DND-41 (cell line): Measurements from ENCODE around the gene ACAP3.

Experiments
- ATAC-seq: fragments of 200-7000 bp; cut with Tn5 transposase; 3 replicates; pipeline ENCODE4 v1.9.1; 2021; ENCODE audit warnings: low read depth; ENCODE audit not compliant: insufficient read depth
- DNase-seq: peaks from one replicate; pipeline ENCODE4 v3.0.0-alpha.2; 2020
- H2AFZ ChIP-seq: 2 replicates; pipeline ENCODE4 v1.6.0; 2012; ENCODE audit warnings: low read depth, low read length
- H3K27ac ChIP-seq: 2 replicates; pipeline ENCODE4 v1.5.1; 2012; ENCODE audit warnings: low read length, inconsistent platforms
- H3K27me3 ChIP-seq: fragments of 200-600 bp; sonication (generic); 2 replicates; pipeline ENCODE4 v1.6.0; 2012; ENCODE audit warnings: low read length, mild to moderate bottlenecking, inconsistent platforms; ENCODE audit not compliant: insufficient read depth, poor library complexity
- H3K36me3 ChIP-seq: 2 replicates; pipeline ENCODE4 v1.5.1; 2012; ENCODE audit warnings: low read length, inconsistent platforms; ENCODE audit not compliant: insufficient read depth
- H3K4me1 ChIP-seq: 2 replicates; pipeline ENCODE4 v1.5.1; 2012; ENCODE audit warnings: mild to moderate bottlenecking, low read length; ENCODE audit not compliant: insufficient read depth
- H3K4me2 ChIP-seq: 2 replicates; pipeline ENCODE4 v1.6.0; 2012; ENCODE audit warnings: mild to moderate bottlenecking, moderate library complexity, low read length, inconsistent platforms; ENCODE audit not compliant: insufficient read depth
- H3K4me3 ChIP-seq, 2 experiments: fragments of 200-600 bp in 1 of 2; shearing (Covaris generic) in 1 of 2; 2 replicates each; pipeline ENCODE4 v1.5.1; 2012 to 2016; ENCODE audit warnings: inconsistent platforms in 2 of 2, low read length in 2 of 2, mild to moderate bottlenecking in 2 of 2, low read depth in 1 of 2, moderate library complexity in 1 of 2
- H3K79me2 ChIP-seq: 2 replicates; pipeline ENCODE4 v1.6.0; 2012; ENCODE audit warnings: low read length, inconsistent platforms; ENCODE audit not compliant: insufficient read depth
- H3K9ac ChIP-seq: 2 replicates; pipeline ENCODE4 v1.6.0; 2012; ENCODE audit warnings: low read depth, mild to moderate bottlenecking, inconsistent platforms, low read length, moderate library complexity
- H3K9me3 ChIP-seq: 2 replicates; pipeline ENCODE4 v1.5.1; 2012; ENCODE audit warnings: low read length, moderate library complexity, mild to moderate bottlenecking, inconsistent platforms; ENCODE audit not compliant: insufficient read depth, severe bottlenecking
- H4K20me1 ChIP-seq: 2 replicates; pipeline ENCODE4 v1.6.0; 2012; ENCODE audit warnings: low read length; ENCODE audit not compliant: insufficient read depth
- EZH2 ChIP-seq: IDR thresholded peaks from 3 replicates; pipeline ENCODE4 v1.6.1; 2012; ENCODE audit warnings: borderline replicate concordance, low read depth, mild to moderate bottlenecking, moderate library complexity, low read length, inconsistent platforms; ENCODE audit not compliant: severe bottlenecking
- TF ChIP-seq, protein P1 (sequence below): IDR thresholded peaks from 2 replicates; pipeline ENCODE4 v1.5.1; 2012; ENCODE audit warnings: borderline replicate concordance, low read length, moderate library complexity, mild to moderate bottlenecking; ENCODE audit not compliant: poor library complexity, severe bottlenecking; ENCODE audit errors: extremely low read depth

Gene ACAP3

DNA sequence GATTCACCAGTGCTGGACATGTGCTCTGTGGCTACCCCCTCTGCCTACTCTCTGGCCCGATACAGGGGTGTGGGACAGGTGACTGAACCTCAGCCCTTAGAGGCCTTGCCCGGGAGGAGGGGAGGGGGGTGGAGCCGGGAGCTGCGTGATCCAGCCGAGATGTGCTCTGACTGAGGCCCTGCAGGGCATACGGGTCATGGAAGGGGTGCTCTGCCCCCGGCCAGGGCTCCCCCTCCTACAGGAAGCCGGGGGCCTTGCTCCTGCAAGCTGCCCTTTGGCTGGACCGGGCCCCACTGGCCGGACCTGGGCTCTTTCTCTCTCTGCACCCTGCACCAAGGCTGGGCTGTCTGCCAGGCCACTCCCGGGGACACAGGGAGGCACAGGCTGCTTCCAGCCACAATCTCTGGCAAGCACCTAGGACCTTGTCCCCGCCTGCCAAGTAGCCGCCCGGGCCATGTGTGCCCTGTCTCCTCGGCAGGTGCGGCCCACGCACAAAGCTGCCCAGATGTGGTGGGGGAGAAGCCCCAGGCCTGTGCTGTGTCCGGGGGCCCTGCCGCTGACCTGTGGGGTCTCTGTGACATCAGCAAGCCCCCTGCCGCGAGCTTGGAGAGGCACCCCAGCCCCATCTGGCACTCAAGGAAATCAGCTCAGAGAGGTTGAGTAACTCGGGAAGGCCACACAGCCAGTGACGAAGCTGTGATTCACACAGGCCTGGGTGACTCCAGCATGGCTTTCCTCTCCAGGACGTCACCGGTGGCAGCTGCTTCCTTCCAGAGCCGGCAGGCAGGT is 26.0 kb downstream of the ACAP3 start:
- H3K4me2 ChIP-seq, result no peak overlapping the region
- DNase-seq, result no peak

DNA sequence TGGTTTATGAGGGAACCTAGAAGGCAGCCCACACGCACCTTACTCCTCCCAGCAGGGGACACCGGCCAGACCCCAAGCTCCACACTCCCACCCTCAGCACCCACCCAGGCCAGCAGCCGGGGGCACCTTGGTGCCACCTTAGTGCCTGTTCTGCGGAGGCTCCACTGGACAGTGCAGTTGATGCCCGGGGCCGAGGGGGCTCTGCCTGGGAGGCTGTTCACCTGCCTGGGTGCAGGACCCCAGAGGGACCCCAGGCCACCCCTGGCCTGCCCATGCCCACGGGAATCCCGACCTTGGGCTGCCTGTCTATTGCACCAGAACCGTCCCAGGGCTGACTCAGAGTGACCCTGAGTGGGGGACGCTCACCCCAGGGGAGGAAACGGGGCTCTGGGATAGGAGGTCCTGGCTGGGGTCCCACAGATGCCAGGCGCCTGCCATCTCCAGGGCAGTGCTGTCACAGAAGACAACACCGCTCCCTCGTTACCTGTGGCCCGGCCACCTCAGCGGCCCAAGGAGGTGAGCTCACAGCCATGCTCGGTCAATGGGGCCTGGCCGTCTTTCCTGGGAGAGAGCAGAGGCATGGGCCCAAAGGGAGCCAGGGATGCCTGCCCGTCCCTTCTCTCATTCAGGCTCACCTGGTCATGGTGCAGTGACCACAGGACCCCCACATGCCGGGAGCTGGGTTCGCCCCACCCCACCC is 26.8 kb downstream of the ACAP3 start:
- Histone ChIP-seq H3K4me1 (no peaks in the 10 kb centered on the region), H4K20me1 (no peaks in the 10 kb centered on the region), H3K9me3 (no peaks in the 10 kb centered on the region), H3K36me3 (no peaks in the 10 kb centered on the region), H3K9ac (no peak overlapping the region), H3K27me3 (no peaks in the 10 kb centered on the region), H3K4me2 (no peak overlapping the region), H2AFZ (no peak overlapping the region), H3K79me2 (no peaks in the 10 kb centered on the region), H3K27ac (no peak overlapping the region), H3K4me3 (no peak overlapping the region)
- DNase-seq (no peak), ATAC-seq (no peak)
- TF ChIP-seq EZH2, result no peak
- TF ChIP-seq, protein P1, sequence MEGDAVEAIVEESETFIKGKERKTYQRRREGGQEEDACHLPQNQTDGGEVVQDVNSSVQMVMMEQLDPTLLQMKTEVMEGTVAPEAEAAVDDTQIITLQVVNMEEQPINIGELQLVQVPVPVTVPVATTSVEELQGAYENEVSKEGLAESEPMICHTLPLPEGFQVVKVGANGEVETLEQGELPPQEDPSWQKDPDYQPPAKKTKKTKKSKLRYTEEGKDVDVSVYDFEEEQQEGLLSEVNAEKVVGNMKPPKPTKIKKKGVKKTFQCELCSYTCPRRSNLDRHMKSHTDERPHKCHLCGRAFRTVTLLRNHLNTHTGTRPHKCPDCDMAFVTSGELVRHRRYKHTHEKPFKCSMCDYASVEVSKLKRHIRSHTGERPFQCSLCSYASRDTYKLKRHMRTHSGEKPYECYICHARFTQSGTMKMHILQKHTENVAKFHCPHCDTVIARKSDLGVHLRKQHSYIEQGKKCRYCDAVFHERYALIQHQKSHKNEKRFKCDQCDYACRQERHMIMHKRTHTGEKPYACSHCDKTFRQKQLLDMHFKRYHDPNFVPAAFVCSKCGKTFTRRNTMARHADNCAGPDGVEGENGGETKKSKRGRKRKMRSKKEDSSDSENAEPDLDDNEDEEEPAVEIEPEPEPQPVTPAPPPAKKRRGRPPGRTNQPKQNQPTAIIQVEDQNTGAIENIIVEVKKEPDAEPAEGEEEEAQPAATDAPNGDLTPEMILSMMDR, result no peak

More for the DNA sequence above, 26.0 kb downstream of the ACAP3 start:
- Histone ChIP-seq H3K27me3 (no peaks in the 10 kb centered on the region), H3K9ac (no peak overlapping the region), H3K27ac (no peak overlapping the region), H3K4me3 (no peak overlapping the region), H4K20me1 (no peaks in the 10 kb centered on the region), H3K79me2 (no peaks in the 10 kb centered on the region), H3K4me1 (no peaks in the 10 kb centered on the region), H2AFZ (no peak overlapping the region), H3K9me3 (no peaks in the 10 kb centered on the region), H3K36me3 (no peaks in the 10 kb centered on the region)
- TF ChIP-seq, protein P1, result no peak
- TF ChIP-seq EZH2, result no peak
- no peak for ATAC-seq

DNA sequence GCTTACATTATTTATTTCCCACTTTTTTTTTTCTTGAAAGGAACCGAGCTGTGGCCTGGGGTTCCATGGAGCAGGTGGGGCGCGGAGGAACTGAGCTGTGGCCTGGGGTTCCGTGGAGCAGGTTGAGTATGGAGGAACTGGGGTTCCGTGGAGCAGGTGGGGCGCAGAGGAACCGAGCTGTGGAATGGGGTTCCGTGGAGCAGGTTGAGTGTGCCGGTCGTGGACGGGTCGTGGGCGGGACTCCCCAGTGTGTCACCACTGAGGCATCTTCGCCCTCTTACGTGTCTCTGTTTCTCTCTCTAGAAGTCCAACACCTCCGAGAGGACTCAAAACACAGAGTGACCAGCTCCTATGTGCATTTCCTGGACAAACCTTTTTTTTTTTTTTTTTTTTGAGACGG is 28.7 kb downstream of the ACAP3 start:
- Histone ChIP-seq H3K4me3 (no peak overlapping the region), H3K9me3 (no peaks in the 10 kb centered on the region), H3K9ac (no peak overlapping the region), H3K79me2 (peaks cover 7% of the 10 kb centered on the region), H3K4me2 (no peak overlapping the region), H4K20me1 (no peaks in the 10 kb centered on the region), H3K27me3 (no peaks in the 10 kb centered on the region), H3K4me1 (peaks cover 14% of the 10 kb centered on the region), H2AFZ (no peak overlapping the region), H3K27ac (no peak overlapping the region), H3K36me3 (no peaks in the 10 kb centered on the region)
- DNase-seq, result no peak
- no peak for TF ChIP-seq EZH2
- TF ChIP-seq, protein P1, result no peak
- ATAC-seq, result no peak
